ENCODE data around the gene RNLS. TPM values are rescaled to one million over a fixed set of nuclear protein-coding genes. Genes with fewer than 3 reads are reported as not detected.

Gene RNLS
- total RNA-seq, 2 experiments from 2014 or later = 0.95 to 2.7 TPM

DNA sequence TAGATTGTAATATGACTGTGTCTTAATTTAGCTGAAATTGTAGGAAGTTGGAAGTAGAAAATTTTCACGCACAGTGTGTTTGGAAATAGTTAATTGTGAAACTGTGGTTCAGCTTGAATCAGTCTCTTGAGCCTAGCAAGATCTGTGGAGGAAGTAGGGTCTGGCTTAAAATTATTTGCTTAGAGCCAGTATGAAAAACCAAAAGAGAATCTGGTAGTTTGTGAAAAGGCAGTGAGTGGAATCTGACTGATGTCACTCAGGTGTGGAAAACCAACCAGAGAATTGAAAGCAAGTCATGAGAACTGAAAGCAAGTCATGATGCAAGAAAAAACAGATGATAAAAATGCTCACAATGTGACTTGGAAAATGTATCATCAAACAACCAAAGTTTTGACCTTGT, 14.9 kb upstream of the RNLS start:
- Histone ChIP-seq H3K36me3 (ENCODE audit: insufficient read depth, low read length) (no peaks in the 10 kb centered on the region), H3K27ac (ENCODE audit: low read depth in 1 of 2, low read length in 2 of 2) (no peak overlapping the region), H3K4me3 (ENCODE audit: low read length) (no peak overlapping the region), H3K4me1 (ENCODE audit: insufficient read depth, low read length) (no peaks in the 10 kb centered on the region), H3K9me3 (ENCODE audit: control insufficient read depth in 1 of 2, insufficient read depth in 1 of 2, low read length in 2 of 2) (no peaks in the 10 kb centered on the region), H3K27me3 (ENCODE audit: control insufficient read depth in 1 of 2, insufficient read depth in 2 of 2, low read length in 2 of 2) (peaks cover 0 to 5% of the 10 kb centered on the region in 2 experiments)
- DNase-seq (peak in 3 of 14 experiments; percentile 4 to 21 (median 13)), ATAC-seq (ENCODE audit: poor library complexity) (no peak)
- H3K4me1 Mint-ChIP-seq (ENCODE audit: low read depth) = no peaks in the 10 kb centered on the region
- no peaks in the 10 kb centered on the region for H3K36me3 Mint-ChIP-seq (ENCODE audit: low read depth)
- intact Hi-C loops (cut with DNase I, micrococcal nuclease) = no loop called here
- no peak overlapping the region for H3K27ac Mint-ChIP-seq
- POLR2A ChIA-PET = interaction anchor here (1.3 kb wide), 1 partner anchor 15 kb away, joined by 7 read pairs; the partner anchor contains the start of gene RNLS
- H3K27me3 Mint-ChIP-seq = peaks cover 5% of the 10 kb centered on the region
- CTCF ChIA-PET = no interaction called here
- H3K4me3 Mint-ChIP-seq = no peak overlapping the region
- TF ChIP-seq, protein P1, sequence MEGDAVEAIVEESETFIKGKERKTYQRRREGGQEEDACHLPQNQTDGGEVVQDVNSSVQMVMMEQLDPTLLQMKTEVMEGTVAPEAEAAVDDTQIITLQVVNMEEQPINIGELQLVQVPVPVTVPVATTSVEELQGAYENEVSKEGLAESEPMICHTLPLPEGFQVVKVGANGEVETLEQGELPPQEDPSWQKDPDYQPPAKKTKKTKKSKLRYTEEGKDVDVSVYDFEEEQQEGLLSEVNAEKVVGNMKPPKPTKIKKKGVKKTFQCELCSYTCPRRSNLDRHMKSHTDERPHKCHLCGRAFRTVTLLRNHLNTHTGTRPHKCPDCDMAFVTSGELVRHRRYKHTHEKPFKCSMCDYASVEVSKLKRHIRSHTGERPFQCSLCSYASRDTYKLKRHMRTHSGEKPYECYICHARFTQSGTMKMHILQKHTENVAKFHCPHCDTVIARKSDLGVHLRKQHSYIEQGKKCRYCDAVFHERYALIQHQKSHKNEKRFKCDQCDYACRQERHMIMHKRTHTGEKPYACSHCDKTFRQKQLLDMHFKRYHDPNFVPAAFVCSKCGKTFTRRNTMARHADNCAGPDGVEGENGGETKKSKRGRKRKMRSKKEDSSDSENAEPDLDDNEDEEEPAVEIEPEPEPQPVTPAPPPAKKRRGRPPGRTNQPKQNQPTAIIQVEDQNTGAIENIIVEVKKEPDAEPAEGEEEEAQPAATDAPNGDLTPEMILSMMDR (IDR thresholded peaks at IDR 0.05) = no peak
- H3K9me3 Mint-ChIP-seq = peaks cover 2% of the 10 kb centered on the region

DNA sequence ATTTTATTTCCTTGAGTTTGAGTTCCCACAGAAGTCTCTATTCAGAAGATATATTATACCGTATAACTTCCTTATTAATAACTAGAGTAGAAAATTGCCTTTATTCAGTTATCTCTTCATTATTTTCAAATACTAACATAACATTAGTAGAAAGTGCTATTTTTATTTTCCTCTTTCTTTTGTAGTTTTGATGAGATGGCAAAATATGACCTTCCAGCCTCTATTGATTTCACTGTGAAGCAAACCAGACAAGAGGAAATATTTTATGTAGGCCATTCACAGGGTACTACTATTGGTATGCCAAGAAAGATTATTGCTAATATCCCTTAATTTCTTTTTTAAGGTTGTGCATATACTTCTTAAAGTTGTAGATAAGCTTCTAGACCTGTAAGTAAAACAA, 11.4 kb upstream of the RNLS start:
- DNase-seq (no peak), ATAC-seq (ENCODE audit: poor library complexity) (no peak)
- H3K4me1 Mint-ChIP-seq (ENCODE audit: low read depth) = no peaks in the 10 kb centered on the region

DNA sequence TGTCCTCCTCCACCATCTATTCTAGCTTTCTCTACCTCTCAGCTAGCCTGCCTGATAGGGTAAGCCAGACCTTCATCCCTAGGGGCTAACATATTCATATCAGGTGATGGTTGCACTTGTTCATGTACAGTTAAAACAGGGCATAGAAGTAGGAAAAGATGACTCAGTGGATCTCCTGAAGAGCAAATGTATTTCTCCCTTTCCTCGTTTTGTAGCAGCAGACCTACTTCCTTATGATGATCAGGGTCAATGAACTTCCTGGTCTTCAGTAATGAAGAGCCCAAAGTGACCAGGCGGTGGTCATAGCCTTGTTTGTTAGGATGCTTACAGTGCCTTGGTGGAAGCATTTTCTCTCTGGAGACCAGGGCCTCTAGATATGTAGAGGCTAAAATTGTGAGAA, 9.8 kb upstream of the RNLS start:
- H3K27ac Mint-ChIP-seq = no peak overlapping the region
- no peaks in the 10 kb centered on the region for H3K36me3 Mint-ChIP-seq (ENCODE audit: low read depth)
- no peak overlapping the region for H3K27ac ChIP-seq (ENCODE audit: low read depth in 1 of 2, low read length in 2 of 2)
- peaks cover 1% of the 10 kb centered on the region for H3K27me3 Mint-ChIP-seq
- ChIA-PET CTCF (no interaction called here), POLR2A (no interaction called here)
- DNase-seq (no peak), ATAC-seq (ENCODE audit: poor library complexity) (no peak)
- H3K9me3 ChIP-seq (ENCODE audit: control insufficient read depth in 1 of 2, insufficient read depth in 1 of 2, low read length in 2 of 2) = no peaks in the 10 kb centered on the region
- H3K9me3 Mint-ChIP-seq = no peaks in the 10 kb centered on the region
- no peaks in the 10 kb centered on the region for H3K27me3 ChIP-seq (ENCODE audit: control insufficient read depth in 1 of 2, insufficient read depth in 2 of 2, low read length in 2 of 2)
- H3K4me1 Mint-ChIP-seq (ENCODE audit: low read depth) = no peaks in the 10 kb centered on the region
- intact Hi-C loops (cut with DNase I, micrococcal nuclease) = no loop called here
- H3K4me1 ChIP-seq (ENCODE audit: insufficient read depth, low read length) = no peaks in the 10 kb centered on the region
- H3K4me3 Mint-ChIP-seq = no peak overlapping the region
- no peak overlapping the region for H3K4me3 ChIP-seq (ENCODE audit: low read length)
- TF ChIP-seq, protein P1 (IDR thresholded peaks at IDR 0.05) = no peak
- H3K36me3 ChIP-seq (ENCODE audit: insufficient read depth, low read length) = no peaks in the 10 kb centered on the region

More for the DNA sequence above, 11.4 kb upstream of the RNLS start:
- Mint-ChIP-seq H3K27ac (no peak overlapping the region), H3K4me3 (no peak overlapping the region), H3K27me3 (peaks cover 5% of the 10 kb centered on the region), H3K36me3 (ENCODE audit: low read depth) (no peaks in the 10 kb centered on the region), H3K9me3 (no peaks in the 10 kb centered on the region)
- CTCF ChIA-PET = no interaction called here
- TF ChIP-seq, protein P1 (IDR thresholded peaks at IDR 0.05) = no peak
- Histone ChIP-seq H3K4me3 (ENCODE audit: low read length) (no peak overlapping the region), H3K9me3 (ENCODE audit: control insufficient read depth in 1 of 2, insufficient read depth in 1 of 2, low read length in 2 of 2) (no peaks in the 10 kb centered on the region), H3K4me1 (ENCODE audit: insufficient read depth, low read length) (no peaks in the 10 kb centered on the region), H3K36me3 (ENCODE audit: insufficient read depth, low read length) (no peaks in the 10 kb centered on the region), H3K27me3 (ENCODE audit: control insufficient read depth in 1 of 2, insufficient read depth in 2 of 2, low read length in 2 of 2) (no peaks in the 10 kb centered on the region), H3K27ac (ENCODE audit: low read depth in 1 of 2, low read length in 2 of 2) (no peak overlapping the region)
- intact Hi-C loops (cut with DNase I, micrococcal nuclease) = no loop called here
- POLR2A ChIA-PET = interaction anchor here (0.7 kb wide), 1 partner anchor 775 kb away, joined by 3 read pairs; no protein-coding TSS in a partner anchor

Measured in CD4-positive, alpha-beta T cell (primary cell).